NCI-H187 treated with DMSO at 0.1 percent for 48 hours (cell line): ENCODE data around the gene C1S.
"Not testable (repeated sequence)": the region's sequence is repeated elsewhere in the genome, so short reads cannot be mapped to it uniquely, and the experiment has no call there.

ENCODE experiments used
- DNase-seq: peaks from one replicate; lab custom pipeline; 2025; lab: John Stamatoyannopoulos, UW

The C1S gene

GRCh38 chr12:7046383-7047105 is 14.0 kb upstream of the C1S start:
- DNase-seq: no peak

GRCh38 chr12:7047306-7047705 is 13.2 kb upstream of the C1S start:
- no peak for DNase-seq

- not testable (repeated sequence) for DNase-seq
These were observed 11.0 kb upstream of the C1S start for GRCh38 chr12:7049445-7049951.

GRCh38 chr12:7049973-7050372 is 10.5 kb upstream of the C1S start:
- not testable (repeated sequence) for DNase-seq

- no peak for DNase-seq
These were observed 5.6 kb upstream of the C1S start for GRCh38 chr12:7054925-7055324.

GRCh38 chr12:7055736-7056135 is 4.8 kb upstream of the C1S start:
- not testable (repeated sequence) for DNase-seq

- DNase-seq: no peak
These were observed 2.2 kb upstream of the C1S start for GRCh38 chr12:7058163-7058845.

GRCh38 chr12:7058850-7059395 is 1.6 kb upstream of the C1S start:
- no peak for DNase-seq

GRCh38 chr12:7059780-7060179 is 738 bp upstream of the C1S start:
- DNase-seq: no peak

GRCh38 chr12:7061138-7061537 is 620 bp downstream of the C1S start:
- DNase-seq: no peak

- no peak for DNase-seq
These were observed 1.1 kb downstream of the C1S start for GRCh38 chr12:7061596-7061995.

- DNase-seq: no peak
These were observed 4.0 kb downstream of the C1S start for GRCh38 chr12:7064516-7064915.

- no peak for DNase-seq
These were observed 4.6 kb downstream of the C1S start for GRCh38 chr12:7065073-7065623.

- no peak for DNase-seq
These were observed 6.1 kb downstream of the C1S start for GRCh38 chr12:7066596-7066995.

GRCh38 chr12:7067096-7067495 is 6.6 kb downstream of the C1S start:
- DNase-seq: no peak

GRCh38 chr12:7068240-7068993 is 7.9 kb downstream of the C1S start:
- no peak for DNase-seq

- DNase-seq: no peak
These were observed 8.5 kb downstream of the C1S start for GRCh38 chr12:7068994-7069346.

GRCh38 chr12:7069386-7069785 is 8.9 kb downstream of the C1S start:
- no peak for DNase-seq

GRCh38 chr12:7072035-7072434 is 11.5 kb downstream of the C1S start:
- no peak for DNase-seq

- no peak for DNase-seq
These were observed 12.0 kb downstream of the C1S start for GRCh38 chr12:7072554-7072953.

- DNase-seq: no peak
These were observed 13.4 kb downstream of the C1S start for GRCh38 chr12:7073946-7074345.

- no peak for DNase-seq
These were observed 15.0 kb downstream of the C1S start for GRCh38 chr12:7075518-7075917.
